Kidney (tissue), 14 donors: ENCODE results near the gene NCSTN. TPM values are rescaled to one million over a fixed set of nuclear protein-coding genes. Genes with fewer than 3 reads are reported as not detected.

ENCODE experiments used
- DNase-seq, 5 donors: peaks; one replicate each; pipeline ENCODE4 v3.0.0-alpha.2; 2013 to 2020
- FAIRE-seq: peaks from 2 replicates; lab custom pipeline; 2012; peaks lifted over from hg19 to GRCh38; lab: Jason Lieb, UNC
- H3K27ac ChIP-seq, 2 donors: one replicate each; pipeline ENCODE4 v1.7.0; 2013; ENCODE audit warnings: low read depth in 2 of 2, low read length in 2 of 2, inconsistent platforms in 1 of 2
- H3K27me3 ChIP-seq: one replicate; pipeline ENCODE4 v1.7.1; 2013; ENCODE audit warnings: low read length, inconsistent platforms; ENCODE audit not compliant: control insufficient read depth, insufficient read depth
- H3K36me3 ChIP-seq, 3 donors: one replicate each; pipeline versions ENCODE4 v1.7.0 to v1.7.1; 2013; ENCODE audit warnings: low read length in 3 of 3, control low read depth in 1 of 3, inconsistent platforms in 1 of 3; ENCODE audit not compliant: insufficient read depth in 3 of 3, control insufficient read depth in 2 of 3
- H3K4me1 ChIP-seq, 3 donors: one replicate each; pipeline versions ENCODE4 v1.7.0 to v1.7.1; 2013; ENCODE audit warnings: low read length in 3 of 3, inconsistent platforms in 1 of 3, low read depth in 1 of 3; ENCODE audit not compliant: control insufficient read depth in 2 of 3, insufficient read depth in 2 of 3
- H3K4me3 ChIP-seq, 3 donors: one replicate each; pipeline versions ENCODE4 v1.7.0 to v1.8.1; 2013; ENCODE audit warnings: low read length in 3 of 3, control low read depth in 1 of 3, inconsistent platforms in 1 of 3
- H3K9ac ChIP-seq, 3 donors: one replicate each; pipeline versions ENCODE4 v1.7.0 to v1.7.1; 2013; ENCODE audit warnings: low read length in 3 of 3, control low read depth in 1 of 3, inconsistent platforms in 1 of 3
- H3K9me3 ChIP-seq, 3 donors: one replicate each; pipeline versions ENCODE4 v1.7.0 to v1.7.1; 2013; ENCODE audit warnings: low read length in 3 of 3, control low read depth in 1 of 3, inconsistent platforms in 1 of 3; ENCODE audit not compliant: control insufficient read depth in 2 of 3, insufficient read depth in 1 of 3
- CTCF ChIP-seq: IDR thresholded peaks from 3 replicates; pipeline ENCODE4 v1.5.1; 2012; ENCODE audit warnings: mild to moderate bottlenecking, moderate library complexity, borderline replicate concordance; ENCODE audit not compliant: insufficient read depth; ENCODE audit errors: extremely low read depth
- intact Hi-C: fragments of 100-400 bp; cut with DNase I; formaldehyde crosslinking; loops from one replicate; pipeline ENCODE4 v1.11.1; 2022
- polyA plus RNA-seq: library from polyadenylated mRNA; stranded (reverse); fragments of 350-450 nt; fragmentation: Illumina TruSeq; extraction: RNeasy Lipid Tissue Mini Kit (QIAGEN cat#74804); gene quantifications from one replicate; pipeline ENCODE4 v1.2.3, GENCODE V29; 2014; ENCODE audit warnings: low read depth, low replicate concordance; ENCODE audit not compliant: insufficient read depth
- total RNA-seq: library from RNA; stranded (reverse); fragmentation: NEBNext Ultra II Directional; extraction: Animal tissue kit (Norgen Biotek cat#: 25700); gene quantifications from one replicate; pipeline ENCODE4 v1.2.1, GENCODE V29; 2021
- donor health status: control.
- donor health status: control.
- donor health status: control.
- donor health status: control.
- donor health status: control.
- donor health status: DM: yes; HTN: yes; CAD: no.
- donor health status: Normal renal cell carcinoma (clear cell type).

The NCSTN gene
- total and polyA plus RNA-seq, 2 donors from 2014 or later: 73.9 to 109 TPM

GRCh38 chr1:160351629-160352028, 8.4 kb downstream of the NCSTN start:
- no peak for TF ChIP-seq CTCF
- FAIRE-seq (no peak), DNase-seq (no peak)
- Histone ChIP-seq H3K9ac (no peak overlapping the region), H3K36me3 (peaks cover 31 to 65% (median 63%) of the 10 kb centered on the region in 3 donors), H3K4me1 (no peaks in the 10 kb centered on the region), H3K4me3 (no peak overlapping the region), H3K27ac (no peak overlapping the region), H3K9me3 (no peaks in the 10 kb centered on the region), H3K27me3 (no peaks in the 10 kb centered on the region)
- intact Hi-C loops: no loop called here

- TF ChIP-seq CTCF: no peak
- intact Hi-C loops: no loop called here
Observed at GRCh38 chr1:160352555-160352954, 9.4 kb downstream of the NCSTN start.

GRCh38 chr1:160353223-160353622, 10.0 kb downstream of the NCSTN start:
- Histone ChIP-seq H3K27ac (no peak overlapping the region), H3K9me3 (no peaks in the 10 kb centered on the region), H3K27me3 (no peaks in the 10 kb centered on the region), H3K4me3 (no peak overlapping the region), H3K4me1 (no peaks in the 10 kb centered on the region), H3K36me3 (peaks cover 31 to 71% (median 69%) of the 10 kb centered on the region in 3 donors), H3K9ac (no peak overlapping the region)
- intact Hi-C loops: no loop called here
- no peak for DNase-seq
- TF ChIP-seq CTCF: no peak
- FAIRE-seq: no peak

More at GRCh38 chr1:160352555-160352954, 9.4 kb downstream of the NCSTN start:
- Histone ChIP-seq H3K36me3 (peaks cover 31 to 71% (median 67%) of the 10 kb centered on the region in 3 donors), H3K9me3 (no peaks in the 10 kb centered on the region), H3K4me1 (no peaks in the 10 kb centered on the region), H3K27ac (no peak overlapping the region), H3K27me3 (no peaks in the 10 kb centered on the region), H3K9ac (no peak overlapping the region), H3K4me3 (no peak overlapping the region)
- FAIRE-seq: no peak
- DNase-seq: no peak
